Measurements from ENCODE around the gene FOXL2.

FOXL2 gene

GRCh38 chr3:138948371-138949001 is 1.5 kb upstream of the FOXL2 start:
- no peak for TF ChIP-seq CTCF (conservative IDR thresholded peaks at IDR 0.05; ENCODE audit: control insufficient read depth, insufficient read depth, low read depth, low read length)
- no peak overlapping the region for H3K4me3 ChIP-seq (ENCODE audit: control insufficient read depth, low read depth, low read length)
- no peak for DNase-seq (ENCODE audit: low read depth)

GRCh38 chr3:138947495-138948121 is 671 bp upstream of the FOXL2 start:
- DNase-seq (ENCODE audit: low read depth): no peak
- TF ChIP-seq CTCF (conservative IDR thresholded peaks at IDR 0.05; ENCODE audit: control insufficient read depth, insufficient read depth, low read depth, low read length): no peak
- peak overlapping the region; percentile 37 for H3K4me3 ChIP-seq (ENCODE audit: control insufficient read depth, low read depth, low read length)

- DNase-seq (ENCODE audit: low read depth): peak; percentile 38
- H3K4me3 ChIP-seq (ENCODE audit: control insufficient read depth, low read depth, low read length): peak overlapping the region; percentile 28
- TF ChIP-seq CTCF (conservative IDR thresholded peaks at IDR 0.05; ENCODE audit: control insufficient read depth, insufficient read depth, low read depth, low read length): peak; percentile 24
These were observed 951 bp downstream of the FOXL2 start for GRCh38 chr3:138945709-138946662.

- no peak for TF ChIP-seq CTCF (conservative IDR thresholded peaks at IDR 0.05; ENCODE audit: control insufficient read depth, insufficient read depth, low read depth, low read length)
- no peak overlapping the region for H3K4me3 ChIP-seq (ENCODE audit: control insufficient read depth, low read depth, low read length)
- no peak for DNase-seq (ENCODE audit: low read depth)
These were observed 1.8 kb downstream of the FOXL2 start for GRCh38 chr3:138944929-138945708.

GRCh38 chr3:138944654-138944928 is 2.3 kb downstream of the FOXL2 start:
- no peak for TF ChIP-seq CTCF (conservative IDR thresholded peaks at IDR 0.05; ENCODE audit: control insufficient read depth, insufficient read depth, low read depth, low read length)
- DNase-seq (ENCODE audit: low read depth): no peak
- no peak overlapping the region for H3K4me3 ChIP-seq (ENCODE audit: control insufficient read depth, low read depth, low read length)

All from fibroblast of mammary gland (primary cell).